HepG2 (cell line): Measurements from ENCODE around the gene IFI35. TPM values are rescaled to one million over a fixed set of nuclear protein-coding genes. Genes with fewer than 3 reads are reported as not detected.
A peak's percentile ranks its signal among the peaks of the same experiment; 100 is the strongest.

Experiments
- ARNTL ChIP-seq: sonication (generic); formaldehyde crosslinking; IDR thresholded peaks from 2 replicates; pipeline ENCODE4 v1.4.0; 2020; ENCODE audit warnings: mild to moderate bottlenecking, missing genetic modification reagents
- ATF5 ChIP-seq: sonication (generic); formaldehyde crosslinking; IDR thresholded peaks from 2 replicates; pipeline ENCODE4 v1.4.0; 2020; ENCODE audit warnings: mild to moderate bottlenecking, low read depth, missing genetic modification reagents
- BCLAF1 ChIP-seq: fragments of 450-650 bp; IDR thresholded peaks from 2 replicates; pipeline ENCODE4 v1.6.1; 2017; ENCODE audit warnings: mild to moderate bottlenecking
- FIP1L1 ChIP-seq: fragments of 200-400 bp; formaldehyde crosslinking; IDR thresholded peaks from 2 replicates; pipeline ENCODE4 v1.6.1; 2018; ENCODE audit warnings: low read depth, mild to moderate bottlenecking, low read length, moderate library complexity, borderline replicate concordance; ENCODE audit not compliant: insufficient read depth
- MIER3 ChIP-seq: IDR thresholded peaks from 2 replicates; pipeline ENCODE4 v1.6.1; 2016; ENCODE audit warnings: missing compliant biosample characterization, borderline replicate concordance
- MXI1 ChIP-seq: IDR thresholded peaks from 3 replicates; pipeline ENCODE4 v1.6.1; 2012; ENCODE audit warnings: low read depth, low read length, inconsistent platforms, borderline replicate concordance
- PCBP1 ChIP-seq: fragments of 200-400 bp; formaldehyde crosslinking; IDR thresholded peaks from 2 replicates; pipeline ENCODE4 v1.6.1; 2017; ENCODE audit warnings: mild to moderate bottlenecking, low read depth, low read length, borderline replicate concordance
- RBM22 ChIP-seq: fragments of 200-400 bp; formaldehyde crosslinking; optimal IDR thresholded peaks from 2 replicates; pipeline ENCODE3; 2017; ENCODE audit warnings: mild to moderate bottlenecking, low read length, moderate library complexity
- REL ChIP-seq: sonication (generic); formaldehyde crosslinking; conservative IDR thresholded peaks from 2 replicates; pipeline ENCODE4 v1.8.0; 2022; ENCODE audit warnings: mild to moderate bottlenecking, missing genetic modification reagents, moderate library complexity
- TBX3 ChIP-seq: fragments of 450-650 bp; IDR thresholded peaks from 2 replicates; pipeline ENCODE4 v1.6.1; 2017; ENCODE audit warnings: antibody characterized with exemption, mild to moderate bottlenecking, inconsistent platforms, borderline replicate concordance
- ZBTB46 ChIP-seq: sonication (generic); formaldehyde crosslinking; IDR thresholded peaks from 2 replicates; pipeline ENCODE4 v1.4.0; 2020; ENCODE audit warnings: mild to moderate bottlenecking, missing genetic modification reagents, borderline replicate concordance
- ZBTB49 ChIP-seq: sonication (generic); formaldehyde crosslinking; IDR thresholded peaks from 2 replicates; pipeline ENCODE4 v1.4.0; 2020; ENCODE audit warnings: missing genetic modification reagents, borderline replicate concordance
- ZHX1 ChIP-seq: sonication (generic); formaldehyde crosslinking; IDR thresholded peaks from 2 replicates; pipeline ENCODE4 v1.8.1; 2022; ENCODE audit warnings: low read depth, mild to moderate bottlenecking, missing genetic modification reagents
- ZNF382 ChIP-seq: sonication (generic); formaldehyde crosslinking; IDR thresholded peaks from 2 replicates; pipeline ENCODE4 v1.5.0; 2020; ENCODE audit warnings: missing genetic modification reagents, mild to moderate bottlenecking, borderline replicate concordance
- ZNF484 ChIP-seq: sonication (generic); formaldehyde crosslinking; IDR thresholded peaks from 2 replicates; pipeline ENCODE4 v1.5.1; 2020; ENCODE audit warnings: mild to moderate bottlenecking, low read depth, missing genetic modification reagents, borderline replicate concordance
- ZNF598 ChIP-seq: sonication (generic); formaldehyde crosslinking; IDR thresholded peaks from 2 replicates; pipeline ENCODE4 v1.5.1; 2020; ENCODE audit warnings: mild to moderate bottlenecking, missing genetic modification reagents, borderline replicate concordance
- polyA plus RNA-seq, 8 experiments: library from polyadenylated mRNA; depleted of rRNA in 3 of 8; stranded (reverse) in 7 of 8; unstranded in 1 of 8; fragments of >200 nt; fragmentation: Illumina TruSeq in 4 of 8; extraction: Trizol in 4 of 8; gene quantifications; 2 replicates each; pipeline versions ENCODE4 v1.2.1 to v1.2.3, GENCODE V29; 2011 to 2016; ENCODE audit warnings: low read depth in 4 of 8, missing spikeins in 1 of 8, mixed read lengths in 1 of 8; ENCODE audit not compliant: insufficient read depth in 1 of 8
- total RNA-seq, 5 experiments: library from RNA; depleted of rRNA; stranded (reverse); fragments of >200 nt; fragmentation: Illumina TruSeq; extraction: Trizol; gene quantifications; 2 replicates each; pipeline ENCODE4 v1.2.3, GENCODE V29; 2016; ENCODE audit warnings: low read depth in 1 of 5

IFI35 gene
- total and polyA plus RNA-seq, 2 of the 13 experiments (the other 11 are each of a cell fraction or from before 2014, with no cell fraction given), result 28.9 to 38.1 TPM

GRCh38 chr17:43024407-43025289 is 18.1 kb downstream of the IFI35 start, which contains the start of gene RND2 (continued):
- TF ChIP-seq BCLAF1, result no peak
- no peak for TF ChIP-seq TBX3
- TF ChIP-seq RBM22, result peak; percentile 54
- no peak for TF ChIP-seq ATF5 (CRISPR knock-in tag)
- no peak for TF ChIP-seq ZBTB46 (CRISPR knock-in tag)
- peak; percentile 82; the same call in 1 of the 2 replicates for TF ChIP-seq ZNF598 (CRISPR knock-in tag)
- no peak for TF ChIP-seq ZNF382
- TF ChIP-seq ZNF484, result no peak
- no peak for TF ChIP-seq ZBTB49 (CRISPR knock-in tag)
- no peak for TF ChIP-seq REL (CRISPR knock-in tag)
- no peak for TF ChIP-seq ARNTL (CRISPR knock-in tag)
- TF ChIP-seq FIP1L1, result peak; percentile 73; the same call in 1 of the 2 replicates
- TF ChIP-seq ZHX1 (CRISPR knock-in tag), result peak; percentile 90
- TF ChIP-seq MXI1, result peak; percentile 91; the same call in 2 of the 3 replicates
- TF ChIP-seq MIER3, result peak; percentile 89; the same call in 1 of the 2 replicates
- TF ChIP-seq PCBP1, result no peak
